Measurements from ENCODE around the gene KLHL40.

DNA sequence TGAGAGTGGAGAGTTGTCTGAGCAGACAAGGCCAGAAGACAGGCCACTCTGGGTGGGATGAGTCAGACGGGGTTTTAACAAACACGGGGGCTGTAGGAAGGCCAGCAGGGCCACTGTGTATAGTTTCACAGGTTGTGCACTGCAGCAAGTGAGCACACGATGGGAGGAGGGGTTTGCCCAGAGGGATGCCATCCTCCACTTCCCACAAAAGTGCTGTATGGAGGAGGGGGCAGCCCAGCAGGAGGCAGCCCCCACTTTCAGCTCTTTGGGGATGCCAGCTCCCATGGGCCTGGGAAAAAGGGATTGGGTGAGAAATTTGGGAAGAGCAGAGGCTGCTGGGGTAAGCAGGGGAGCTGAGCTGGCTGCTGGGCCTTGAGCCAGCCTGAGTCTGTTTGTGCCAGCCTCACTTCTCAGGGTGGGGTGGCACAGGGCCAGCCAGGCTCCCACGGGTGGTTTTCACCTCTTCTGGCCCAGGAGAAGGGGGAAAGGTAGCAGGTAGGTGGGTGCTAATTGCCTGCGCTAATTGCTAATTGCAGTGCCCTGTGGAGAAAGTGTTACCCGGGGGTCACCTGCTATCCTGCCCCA, 25.1 kb upstream of the KLHL40 start:
- no peak for TF ChIP-seq POLR2A (IDR thresholded peaks at IDR 0.05)
- TF ChIP-seq CTCF (IDR thresholded peaks at IDR 0.05), result no peak
- TF ChIP-seq EP300 (IDR thresholded peaks at IDR 0.05), result no peak

Measured in suprapubic skin (tissue), 3 donors.